ENCODE results near the gene RNF224. TPM values are rescaled to one million over a fixed set of nuclear protein-coding genes. Genes with fewer than 3 reads are reported as not detected.
A peak's percentile ranks its signal among the peaks of the same experiment; 100 is the strongest.

Gene RNF224
- total and polyA plus RNA-seq, 2 of the 13 experiments (the other 11 are each of a cell fraction or from before 2014, with no cell fraction given): 0.09 TPM; not detected in 1

GRCh38 chr9:137200311-137201204, 26.7 kb upstream of the RNF224 start, which contains the start of gene TPRN (continued):
- TF ChIP-seq ZBTB43 (CRISPR knock-in tag; conservative IDR thresholded peaks at IDR 0.05) (peak; percentile 33), ZNF781 (CRISPR knock-in tag; IDR thresholded peaks at IDR 0.05; ENCODE audit: borderline replicate concordance, not compliant biosample characterization) (peak; percentile 62), ZNF503 (CRISPR knock-in tag; IDR thresholded peaks at IDR 0.05) (peak; percentile 42; the same call in 1 of the 2 replicates), ATF5 (CRISPR knock-in tag; IDR thresholded peaks at IDR 0.05; ENCODE audit: low read depth) (no peak), KDM6A (CRISPR knock-in tag; IDR thresholded peaks at IDR 0.05; ENCODE audit: low read depth) (peak; percentile 61; the same call in 1 of the 2 replicates), ZNF850 (CRISPR knock-in tag; conservative IDR thresholded peaks at IDR 0.05) (no peak), ZNF800 (CRISPR knock-in tag; IDR thresholded peaks at IDR 0.05) (peak; percentile 82; the same call in 1 of the 2 replicates), ZFP90 (CRISPR knock-in tag; IDR thresholded peaks at IDR 0.05; ENCODE audit: borderline replicate concordance) (peak; percentile 63; the same call in 1 of the 2 replicates), HMG20B (CRISPR knock-in tag; conservative IDR thresholded peaks at IDR 0.05) (0 out of 2 replicates have a peak, but pooled peaks have one; percentile 58), KLF12 (CRISPR knock-in tag; IDR thresholded peaks at IDR 0.05; ENCODE audit: borderline replicate concordance) (peak; percentile 52; the same call in 1 of the 2 replicates), TOE1 (CRISPR knock-in tag; IDR thresholded peaks at IDR 0.05) (0 out of 2 replicates have a peak, but pooled peaks have one; percentile 67), THYN1 (CRISPR knock-in tag; IDR thresholded peaks at IDR 0.05; ENCODE audit: borderline replicate concordance, low read depth) (0 out of 2 replicates have a peak, but pooled peaks have one; percentile 43), ZNF710 (CRISPR knock-in tag; IDR thresholded peaks at IDR 0.05; ENCODE audit: borderline replicate concordance) (no peak), ZNF331 (CRISPR knock-in tag; IDR thresholded peaks at IDR 0.05) (peak; percentile 92), ZNF17 (CRISPR knock-in tag; IDR thresholded peaks at IDR 0.05) (no peak), MIER3 (CRISPR knock-in tag; IDR thresholded peaks at IDR 0.05; ENCODE audit: borderline replicate concordance) (peak; percentile 89), YEATS4 (CRISPR knock-in tag; IDR thresholded peaks at IDR 0.05; ENCODE audit: borderline replicate concordance) (peak; percentile 94), TFDP2 (CRISPR knock-in tag; IDR thresholded peaks at IDR 0.05) (peak; percentile 78)
